ENCODE measurements around the gene BRD7.

DNA sequence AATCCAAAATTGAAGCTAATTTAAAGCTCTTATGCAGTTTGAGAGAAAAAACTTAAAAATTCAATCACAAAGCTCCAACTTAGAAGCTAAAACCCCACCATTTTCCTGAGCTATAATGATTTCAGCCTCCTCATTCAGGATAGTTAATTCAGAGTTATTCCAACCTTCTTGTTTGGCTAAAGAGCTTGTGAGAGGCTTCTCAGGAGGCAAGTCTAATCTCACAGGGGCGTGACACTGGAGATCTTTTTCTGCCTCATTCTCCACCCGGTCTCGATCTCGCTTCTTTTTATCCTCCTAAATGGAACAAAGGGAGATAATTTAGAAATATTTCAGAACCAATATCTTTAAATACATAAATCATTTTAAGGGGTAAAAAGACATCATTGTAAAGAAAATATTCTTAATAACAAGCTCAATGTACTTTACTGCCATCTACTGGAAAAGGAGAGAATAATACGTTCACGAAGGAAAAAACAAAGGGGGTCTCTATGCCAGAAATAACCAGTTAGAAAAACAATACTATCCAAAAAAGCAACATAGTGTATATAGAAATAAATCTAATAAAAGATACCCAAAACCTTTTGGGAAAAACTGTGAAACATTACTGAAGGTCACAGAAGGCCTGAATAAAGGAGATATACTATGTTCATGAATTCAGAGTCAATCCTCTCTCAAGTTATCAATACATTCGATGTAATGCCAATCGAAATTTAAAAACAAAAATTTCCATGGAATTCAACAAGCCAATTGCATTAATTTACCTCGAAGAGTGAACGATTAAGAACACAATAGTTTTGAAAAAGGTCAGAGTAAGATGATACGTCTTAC, 13.9 kb downstream of the BRD7 start:
- TF ChIP-seq, protein P1, sequence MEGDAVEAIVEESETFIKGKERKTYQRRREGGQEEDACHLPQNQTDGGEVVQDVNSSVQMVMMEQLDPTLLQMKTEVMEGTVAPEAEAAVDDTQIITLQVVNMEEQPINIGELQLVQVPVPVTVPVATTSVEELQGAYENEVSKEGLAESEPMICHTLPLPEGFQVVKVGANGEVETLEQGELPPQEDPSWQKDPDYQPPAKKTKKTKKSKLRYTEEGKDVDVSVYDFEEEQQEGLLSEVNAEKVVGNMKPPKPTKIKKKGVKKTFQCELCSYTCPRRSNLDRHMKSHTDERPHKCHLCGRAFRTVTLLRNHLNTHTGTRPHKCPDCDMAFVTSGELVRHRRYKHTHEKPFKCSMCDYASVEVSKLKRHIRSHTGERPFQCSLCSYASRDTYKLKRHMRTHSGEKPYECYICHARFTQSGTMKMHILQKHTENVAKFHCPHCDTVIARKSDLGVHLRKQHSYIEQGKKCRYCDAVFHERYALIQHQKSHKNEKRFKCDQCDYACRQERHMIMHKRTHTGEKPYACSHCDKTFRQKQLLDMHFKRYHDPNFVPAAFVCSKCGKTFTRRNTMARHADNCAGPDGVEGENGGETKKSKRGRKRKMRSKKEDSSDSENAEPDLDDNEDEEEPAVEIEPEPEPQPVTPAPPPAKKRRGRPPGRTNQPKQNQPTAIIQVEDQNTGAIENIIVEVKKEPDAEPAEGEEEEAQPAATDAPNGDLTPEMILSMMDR (IDR thresholded peaks at IDR 0.05): peak; percentile 38 to 73 (median 61)
- TF ChIP-seq POLR2A (IDR thresholded peaks at IDR 0.05): no peak

All from heart left ventricle (tissue), 13 donors.